Measurements from ENCODE around the gene ANK2.

DNA sequence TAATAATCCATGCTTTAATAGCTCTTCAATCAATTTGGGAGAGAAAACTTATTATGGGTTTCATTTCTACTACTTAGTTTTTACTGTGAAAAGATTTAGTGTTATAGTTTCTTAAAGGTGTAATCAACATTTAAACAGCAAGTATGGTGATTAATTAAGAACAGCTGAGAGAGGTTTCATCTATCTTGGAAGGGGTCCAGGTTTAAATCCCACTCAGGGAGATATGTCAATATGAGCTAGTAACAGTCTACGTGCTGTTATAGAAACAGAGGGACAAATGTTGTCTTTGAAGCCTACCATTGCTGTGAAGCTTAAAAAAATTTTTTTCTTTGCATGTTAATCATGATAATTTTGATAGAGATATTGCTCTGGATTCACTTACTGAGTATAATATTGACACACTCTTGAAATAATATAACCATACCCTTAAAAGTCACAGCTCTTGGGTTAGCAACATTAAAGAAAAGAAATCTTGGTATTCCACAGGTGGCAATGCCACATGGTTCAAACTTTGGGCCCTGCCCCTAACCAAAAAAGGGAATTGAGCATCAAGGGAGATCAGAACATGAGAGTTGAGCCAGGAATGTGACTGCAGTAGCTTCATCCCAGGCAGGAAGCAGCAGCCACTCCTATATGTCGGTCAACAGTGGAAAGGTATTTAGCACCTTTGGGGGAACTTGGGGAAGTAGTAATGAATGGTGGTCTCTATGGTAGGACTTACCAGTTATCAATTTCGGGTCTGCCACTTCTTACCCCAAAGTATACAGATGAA is 107.8 kb downstream of the ANK2 start:
- TF ChIP-seq, protein P1, sequence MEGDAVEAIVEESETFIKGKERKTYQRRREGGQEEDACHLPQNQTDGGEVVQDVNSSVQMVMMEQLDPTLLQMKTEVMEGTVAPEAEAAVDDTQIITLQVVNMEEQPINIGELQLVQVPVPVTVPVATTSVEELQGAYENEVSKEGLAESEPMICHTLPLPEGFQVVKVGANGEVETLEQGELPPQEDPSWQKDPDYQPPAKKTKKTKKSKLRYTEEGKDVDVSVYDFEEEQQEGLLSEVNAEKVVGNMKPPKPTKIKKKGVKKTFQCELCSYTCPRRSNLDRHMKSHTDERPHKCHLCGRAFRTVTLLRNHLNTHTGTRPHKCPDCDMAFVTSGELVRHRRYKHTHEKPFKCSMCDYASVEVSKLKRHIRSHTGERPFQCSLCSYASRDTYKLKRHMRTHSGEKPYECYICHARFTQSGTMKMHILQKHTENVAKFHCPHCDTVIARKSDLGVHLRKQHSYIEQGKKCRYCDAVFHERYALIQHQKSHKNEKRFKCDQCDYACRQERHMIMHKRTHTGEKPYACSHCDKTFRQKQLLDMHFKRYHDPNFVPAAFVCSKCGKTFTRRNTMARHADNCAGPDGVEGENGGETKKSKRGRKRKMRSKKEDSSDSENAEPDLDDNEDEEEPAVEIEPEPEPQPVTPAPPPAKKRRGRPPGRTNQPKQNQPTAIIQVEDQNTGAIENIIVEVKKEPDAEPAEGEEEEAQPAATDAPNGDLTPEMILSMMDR (IDR thresholded peaks at IDR 0.05; ENCODE audit: insufficient read depth, low read length) = no peak
- TF ChIP-seq, protein P2, sequence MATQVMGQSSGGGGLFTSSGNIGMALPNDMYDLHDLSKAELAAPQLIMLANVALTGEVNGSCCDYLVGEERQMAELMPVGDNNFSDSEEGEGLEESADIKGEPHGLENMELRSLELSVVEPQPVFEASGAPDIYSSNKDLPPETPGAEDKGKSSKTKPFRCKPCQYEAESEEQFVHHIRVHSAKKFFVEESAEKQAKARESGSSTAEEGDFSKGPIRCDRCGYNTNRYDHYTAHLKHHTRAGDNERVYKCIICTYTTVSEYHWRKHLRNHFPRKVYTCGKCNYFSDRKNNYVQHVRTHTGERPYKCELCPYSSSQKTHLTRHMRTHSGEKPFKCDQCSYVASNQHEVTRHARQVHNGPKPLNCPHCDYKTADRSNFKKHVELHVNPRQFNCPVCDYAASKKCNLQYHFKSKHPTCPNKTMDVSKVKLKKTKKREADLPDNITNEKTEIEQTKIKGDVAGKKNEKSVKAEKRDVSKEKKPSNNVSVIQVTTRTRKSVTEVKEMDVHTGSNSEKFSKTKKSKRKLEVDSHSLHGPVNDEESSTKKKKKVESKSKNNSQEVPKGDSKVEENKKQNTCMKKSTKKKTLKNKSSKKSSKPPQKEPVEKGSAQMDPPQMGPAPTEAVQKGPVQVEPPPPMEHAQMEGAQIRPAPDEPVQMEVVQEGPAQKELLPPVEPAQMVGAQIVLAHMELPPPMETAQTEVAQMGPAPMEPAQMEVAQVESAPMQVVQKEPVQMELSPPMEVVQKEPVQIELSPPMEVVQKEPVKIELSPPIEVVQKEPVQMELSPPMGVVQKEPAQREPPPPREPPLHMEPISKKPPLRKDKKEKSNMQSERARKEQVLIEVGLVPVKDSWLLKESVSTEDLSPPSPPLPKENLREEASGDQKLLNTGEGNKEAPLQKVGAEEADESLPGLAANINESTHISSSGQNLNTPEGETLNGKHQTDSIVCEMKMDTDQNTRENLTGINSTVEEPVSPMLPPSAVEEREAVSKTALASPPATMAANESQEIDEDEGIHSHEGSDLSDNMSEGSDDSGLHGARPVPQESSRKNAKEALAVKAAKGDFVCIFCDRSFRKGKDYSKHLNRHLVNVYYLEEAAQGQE (IDR thresholded peaks at IDR 0.05; ENCODE audit: insufficient replicate concordance, low read depth) = no peak
- TF ChIP-seq POLR2AphosphoS5 (IDR thresholded peaks at IDR 0.05; ENCODE audit: low read depth) (no peak), SPI1 (IDR thresholded peaks at IDR 0.05; ENCODE audit: borderline replicate concordance, low read depth) (no peak)
